ENCODE results near the gene E2F4. TPM values are rescaled to one million over a fixed set of nuclear protein-coding genes. Genes with fewer than 3 reads are reported as not detected.

E2F4 gene
- total RNA-seq, 1 experiment from 2014 or later, result 74.5 TPM

DNA sequence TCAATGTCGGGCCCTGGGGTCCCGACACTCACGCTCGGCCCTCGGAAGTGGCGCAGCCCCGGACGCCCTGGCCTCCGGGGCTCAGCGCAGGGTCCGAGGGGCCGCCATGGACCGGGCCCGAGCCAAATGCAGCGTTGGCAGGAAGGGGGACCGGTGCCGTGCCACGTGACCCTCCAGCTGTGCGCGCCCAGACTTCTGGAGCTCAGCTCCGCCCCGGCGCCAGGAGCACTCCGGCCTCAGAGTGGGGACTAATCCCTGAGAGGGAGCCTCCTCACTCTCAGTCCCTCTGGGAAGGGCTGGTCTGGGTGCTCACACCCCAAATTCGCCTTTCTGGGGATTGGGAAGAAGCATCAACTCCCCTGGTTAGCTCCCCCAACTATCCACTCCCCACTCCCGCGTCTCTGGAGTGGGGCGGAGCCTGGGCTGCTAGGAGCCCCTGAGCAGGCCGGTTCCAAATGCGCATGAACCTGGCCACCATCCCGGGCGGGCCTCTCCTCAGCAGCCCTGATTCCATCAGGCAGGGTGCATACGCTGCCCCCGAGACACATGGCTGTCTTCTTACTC lies 41.0 kb upstream of the E2F4 start, which contains the start of gene B3GNT9:
Gene B3GNT9, minus strand, starts transcription at position 166 of the 564 bp plus-strand sequence. CDS start 513 bp downstream, outside the sequence.
- Histone ChIP-seq H3K36me3 (ENCODE audit: control insufficient read depth, insufficient read depth, low read length) (no peaks in the 10 kb centered on the region), H3K4me1 (ENCODE audit: control insufficient read depth, insufficient read depth, low read length) (peaks cover 6% of the 10 kb centered on the region), H3K27me3 (ENCODE audit: control insufficient read depth, insufficient read depth, low read length) (no peaks in the 10 kb centered on the region), H3K27ac (ENCODE audit: low read length) (peak within 1 kb of the TSS; percentile 82), H3K9me3 (ENCODE audit: control insufficient read depth, insufficient read depth, low read depth, low read length) (no peaks in the 10 kb centered on the region), H3K4me3 (ENCODE audit: low read depth in 2 of 2, low read length in 2 of 2) (peak within 1 kb of the TSS; percentile 56 to 75)
- no peak for DNase-seq (ENCODE audit: low read depth, low spot score)
- TF ChIP-seq TCF7L2 (IDR thresholded peaks at IDR 0.05; ENCODE audit: low read depth, low read length) (no peak), POLR2AphosphoS5 (IDR thresholded peaks at IDR 0.05; ENCODE audit: low read depth, low read length) (peak; percentile 8; the same call in 1 of the 2 replicates)
- ATAC-seq, result peak; percentile 82
- in situ Hi-C loops (cut with HindIII; ENCODE audit: low pct_unique_long_range_greater_than_20kb, low sequenced_read_pairs), result no loop called here
- intact Hi-C loops (cut with micrococcal nuclease; ENCODE audit: unreplicated experiment), result loop anchor here (10.0 kb wide), 2 partner anchors 136 to 176 kb away; no protein-coding TSS in a partner anchor
- CTCF ChIA-PET, result no interaction called here
- POLR2A ChIA-PET, result no interaction called here
- BruUV-seq (replicated peaks), result no TSS peak

- Histone ChIP-seq H3K27ac (ENCODE audit: low read length) (peak overlapping the region; percentile 82), H3K9me3 (ENCODE audit: control insufficient read depth, insufficient read depth, low read depth, low read length) (no peaks in the 10 kb centered on the region), H3K4me3 (ENCODE audit: low read depth in 2 of 2, low read length in 2 of 2) (peak overlapping the region; percentile 56 to 75), H3K27me3 (ENCODE audit: control insufficient read depth, insufficient read depth, low read length) (no peaks in the 10 kb centered on the region), H3K36me3 (ENCODE audit: control insufficient read depth, insufficient read depth, low read length) (no peaks in the 10 kb centered on the region), H3K4me1 (ENCODE audit: control insufficient read depth, insufficient read depth, low read length) (peaks cover 8% of the 10 kb centered on the region)
- TF ChIP-seq TCF7L2 (IDR thresholded peaks at IDR 0.05; ENCODE audit: low read depth, low read length) (no peak), SIN3A (IDR thresholded peaks at IDR 0.05; ENCODE audit: borderline replicate concordance, insufficient read depth, low read depth, low read length) (no peak), POLR2AphosphoS5 (IDR thresholded peaks at IDR 0.05; ENCODE audit: low read depth, low read length) (no peak)
- TF ChIP-seq, protein P1, sequence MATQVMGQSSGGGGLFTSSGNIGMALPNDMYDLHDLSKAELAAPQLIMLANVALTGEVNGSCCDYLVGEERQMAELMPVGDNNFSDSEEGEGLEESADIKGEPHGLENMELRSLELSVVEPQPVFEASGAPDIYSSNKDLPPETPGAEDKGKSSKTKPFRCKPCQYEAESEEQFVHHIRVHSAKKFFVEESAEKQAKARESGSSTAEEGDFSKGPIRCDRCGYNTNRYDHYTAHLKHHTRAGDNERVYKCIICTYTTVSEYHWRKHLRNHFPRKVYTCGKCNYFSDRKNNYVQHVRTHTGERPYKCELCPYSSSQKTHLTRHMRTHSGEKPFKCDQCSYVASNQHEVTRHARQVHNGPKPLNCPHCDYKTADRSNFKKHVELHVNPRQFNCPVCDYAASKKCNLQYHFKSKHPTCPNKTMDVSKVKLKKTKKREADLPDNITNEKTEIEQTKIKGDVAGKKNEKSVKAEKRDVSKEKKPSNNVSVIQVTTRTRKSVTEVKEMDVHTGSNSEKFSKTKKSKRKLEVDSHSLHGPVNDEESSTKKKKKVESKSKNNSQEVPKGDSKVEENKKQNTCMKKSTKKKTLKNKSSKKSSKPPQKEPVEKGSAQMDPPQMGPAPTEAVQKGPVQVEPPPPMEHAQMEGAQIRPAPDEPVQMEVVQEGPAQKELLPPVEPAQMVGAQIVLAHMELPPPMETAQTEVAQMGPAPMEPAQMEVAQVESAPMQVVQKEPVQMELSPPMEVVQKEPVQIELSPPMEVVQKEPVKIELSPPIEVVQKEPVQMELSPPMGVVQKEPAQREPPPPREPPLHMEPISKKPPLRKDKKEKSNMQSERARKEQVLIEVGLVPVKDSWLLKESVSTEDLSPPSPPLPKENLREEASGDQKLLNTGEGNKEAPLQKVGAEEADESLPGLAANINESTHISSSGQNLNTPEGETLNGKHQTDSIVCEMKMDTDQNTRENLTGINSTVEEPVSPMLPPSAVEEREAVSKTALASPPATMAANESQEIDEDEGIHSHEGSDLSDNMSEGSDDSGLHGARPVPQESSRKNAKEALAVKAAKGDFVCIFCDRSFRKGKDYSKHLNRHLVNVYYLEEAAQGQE (IDR thresholded peaks at IDR 0.05; ENCODE audit: insufficient read depth in 1 of 2, low read depth in 2 of 2, low read length in 1 of 2), result no peak
- TF ChIP-seq, protein P2, sequence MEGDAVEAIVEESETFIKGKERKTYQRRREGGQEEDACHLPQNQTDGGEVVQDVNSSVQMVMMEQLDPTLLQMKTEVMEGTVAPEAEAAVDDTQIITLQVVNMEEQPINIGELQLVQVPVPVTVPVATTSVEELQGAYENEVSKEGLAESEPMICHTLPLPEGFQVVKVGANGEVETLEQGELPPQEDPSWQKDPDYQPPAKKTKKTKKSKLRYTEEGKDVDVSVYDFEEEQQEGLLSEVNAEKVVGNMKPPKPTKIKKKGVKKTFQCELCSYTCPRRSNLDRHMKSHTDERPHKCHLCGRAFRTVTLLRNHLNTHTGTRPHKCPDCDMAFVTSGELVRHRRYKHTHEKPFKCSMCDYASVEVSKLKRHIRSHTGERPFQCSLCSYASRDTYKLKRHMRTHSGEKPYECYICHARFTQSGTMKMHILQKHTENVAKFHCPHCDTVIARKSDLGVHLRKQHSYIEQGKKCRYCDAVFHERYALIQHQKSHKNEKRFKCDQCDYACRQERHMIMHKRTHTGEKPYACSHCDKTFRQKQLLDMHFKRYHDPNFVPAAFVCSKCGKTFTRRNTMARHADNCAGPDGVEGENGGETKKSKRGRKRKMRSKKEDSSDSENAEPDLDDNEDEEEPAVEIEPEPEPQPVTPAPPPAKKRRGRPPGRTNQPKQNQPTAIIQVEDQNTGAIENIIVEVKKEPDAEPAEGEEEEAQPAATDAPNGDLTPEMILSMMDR (IDR thresholded peaks at IDR 0.05), result no peak
- ATAC-seq (no peak), DNase-seq (ENCODE audit: low read depth, low spot score) (no peak)
- ChIA-PET CTCF (interaction anchor here (1.0 kb wide), 1 partner anchor 8 kb away, joined by 13 read pairs; the partner anchor contains the start of genes FBXL8 and TRADD), POLR2A (interaction anchor here (0.7 kb wide), 1 partner anchor 41 kb away, joined by 11 read pairs; no protein-coding TSS in a partner anchor)
- intact Hi-C loops (cut with micrococcal nuclease; ENCODE audit: unreplicated experiment), result loop anchor here (10.0 kb wide), 2 partner anchors 137 to 177 kb away; no protein-coding TSS in a partner anchor
- BruUV-seq (replicated peaks), result no TSS peak
- in situ Hi-C loops (cut with HindIII; ENCODE audit: low pct_unique_long_range_greater_than_20kb, low sequenced_read_pairs), result no loop called here
Measured at GRCh38 chr16:67151431-67152097, 40.4 kb upstream of the E2F4 start.

Measured in Panc1 (cell line).